ENCODE data around the gene RAB6B.

RAB6B gene

DNA sequence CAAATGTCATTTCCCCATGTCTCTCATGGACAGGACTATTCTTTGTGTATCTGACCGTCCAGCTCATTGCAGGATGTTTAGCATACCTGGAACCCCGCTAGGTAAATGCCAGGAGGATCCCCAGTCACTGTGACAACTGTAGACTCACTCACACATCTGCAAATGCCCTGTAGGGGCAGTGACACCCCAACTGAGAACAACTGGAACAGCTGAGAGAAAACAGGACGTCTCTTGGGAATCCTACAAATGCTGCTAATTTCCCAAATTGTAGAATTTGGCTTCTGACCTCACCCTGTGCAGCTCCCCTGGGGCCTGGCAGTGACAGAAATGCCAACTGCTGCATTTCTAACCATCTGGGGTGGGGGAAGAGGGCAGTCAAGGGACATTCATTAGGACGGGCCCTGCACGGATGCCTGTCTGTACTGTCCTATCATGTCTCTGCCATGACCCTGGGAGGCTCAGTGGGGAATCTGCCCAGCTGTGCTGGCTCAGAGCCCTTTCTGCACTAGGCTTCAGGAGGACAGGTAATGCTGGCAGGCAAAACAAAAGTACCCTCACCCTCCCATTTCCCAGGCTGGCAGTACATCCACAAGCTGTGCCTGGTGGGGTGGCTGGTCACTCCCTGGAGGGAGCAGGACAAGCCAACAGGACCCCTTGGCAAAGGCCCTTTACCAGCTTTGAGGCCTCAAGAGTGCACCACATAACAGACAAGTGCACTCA is 30.4 kb downstream of the RAB6B start:
- TF ChIP-seq, protein P1, sequence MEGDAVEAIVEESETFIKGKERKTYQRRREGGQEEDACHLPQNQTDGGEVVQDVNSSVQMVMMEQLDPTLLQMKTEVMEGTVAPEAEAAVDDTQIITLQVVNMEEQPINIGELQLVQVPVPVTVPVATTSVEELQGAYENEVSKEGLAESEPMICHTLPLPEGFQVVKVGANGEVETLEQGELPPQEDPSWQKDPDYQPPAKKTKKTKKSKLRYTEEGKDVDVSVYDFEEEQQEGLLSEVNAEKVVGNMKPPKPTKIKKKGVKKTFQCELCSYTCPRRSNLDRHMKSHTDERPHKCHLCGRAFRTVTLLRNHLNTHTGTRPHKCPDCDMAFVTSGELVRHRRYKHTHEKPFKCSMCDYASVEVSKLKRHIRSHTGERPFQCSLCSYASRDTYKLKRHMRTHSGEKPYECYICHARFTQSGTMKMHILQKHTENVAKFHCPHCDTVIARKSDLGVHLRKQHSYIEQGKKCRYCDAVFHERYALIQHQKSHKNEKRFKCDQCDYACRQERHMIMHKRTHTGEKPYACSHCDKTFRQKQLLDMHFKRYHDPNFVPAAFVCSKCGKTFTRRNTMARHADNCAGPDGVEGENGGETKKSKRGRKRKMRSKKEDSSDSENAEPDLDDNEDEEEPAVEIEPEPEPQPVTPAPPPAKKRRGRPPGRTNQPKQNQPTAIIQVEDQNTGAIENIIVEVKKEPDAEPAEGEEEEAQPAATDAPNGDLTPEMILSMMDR (IDR thresholded peaks at IDR 0.05): no peak

DNA sequence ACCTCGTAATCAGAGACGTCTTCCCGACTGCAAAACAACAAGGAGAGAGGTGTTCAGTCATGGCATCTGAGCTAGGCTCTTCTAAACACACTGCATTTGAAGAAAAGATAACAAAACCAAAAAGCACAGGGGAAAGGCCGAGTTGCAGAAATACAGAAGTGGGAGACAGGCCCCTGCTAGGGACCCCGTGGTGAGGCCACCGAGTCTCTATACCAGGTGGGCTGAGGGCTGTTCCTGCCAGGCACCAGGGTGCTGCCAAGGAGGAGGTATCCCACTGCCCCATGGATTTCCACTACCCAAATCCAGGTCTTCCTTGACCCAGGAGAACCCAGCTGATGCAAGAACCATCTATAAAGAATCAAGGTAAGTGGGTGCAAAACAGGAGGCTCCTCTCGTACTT is 31.1 kb downstream of the RAB6B start:
- TF ChIP-seq, protein P1 (IDR thresholded peaks at IDR 0.05): no peak

DNA sequence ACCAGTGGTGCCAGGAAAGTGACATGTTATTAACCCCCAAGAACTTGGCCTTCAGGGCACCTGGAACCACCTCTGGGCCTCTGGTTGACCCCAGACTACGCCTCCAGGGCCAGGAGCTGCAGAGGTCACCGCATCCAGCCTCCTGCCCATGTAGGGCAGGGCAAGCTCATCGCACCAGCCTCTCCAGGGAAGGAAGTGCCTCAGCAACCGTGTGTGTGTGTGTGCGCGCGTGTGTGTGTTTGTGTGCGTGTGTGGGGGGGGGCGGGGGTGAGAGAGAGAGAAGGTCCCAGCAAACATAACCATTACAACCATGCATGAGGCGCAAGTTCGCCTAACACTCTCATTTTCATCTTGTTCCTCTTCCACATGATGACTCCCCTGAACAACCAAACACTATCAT is 31.8 kb downstream of the RAB6B start:
- TF ChIP-seq, protein P1 (IDR thresholded peaks at IDR 0.05): no peak

DNA sequence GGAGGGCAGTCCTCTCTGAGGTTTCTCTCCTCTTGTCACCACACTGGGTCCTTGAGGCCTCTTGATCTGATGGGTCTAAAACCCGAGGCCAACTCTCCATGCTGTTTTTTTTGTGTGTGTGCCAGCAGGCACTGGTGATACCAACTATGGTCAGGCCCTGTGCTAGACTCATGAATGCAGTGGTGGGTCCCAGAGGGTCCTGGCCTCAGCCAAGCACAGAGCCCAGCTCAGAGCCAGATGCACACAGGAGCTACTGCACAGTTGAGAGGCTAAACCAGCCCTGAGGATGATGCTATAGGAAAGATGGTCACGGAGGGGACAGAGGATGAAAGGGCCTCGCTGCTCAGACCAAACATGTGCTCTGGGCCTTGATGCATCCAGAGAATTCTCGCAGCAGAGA is 33.5 kb downstream of the RAB6B start:
- TF ChIP-seq, protein P1 (IDR thresholded peaks at IDR 0.05): no peak

DNA sequence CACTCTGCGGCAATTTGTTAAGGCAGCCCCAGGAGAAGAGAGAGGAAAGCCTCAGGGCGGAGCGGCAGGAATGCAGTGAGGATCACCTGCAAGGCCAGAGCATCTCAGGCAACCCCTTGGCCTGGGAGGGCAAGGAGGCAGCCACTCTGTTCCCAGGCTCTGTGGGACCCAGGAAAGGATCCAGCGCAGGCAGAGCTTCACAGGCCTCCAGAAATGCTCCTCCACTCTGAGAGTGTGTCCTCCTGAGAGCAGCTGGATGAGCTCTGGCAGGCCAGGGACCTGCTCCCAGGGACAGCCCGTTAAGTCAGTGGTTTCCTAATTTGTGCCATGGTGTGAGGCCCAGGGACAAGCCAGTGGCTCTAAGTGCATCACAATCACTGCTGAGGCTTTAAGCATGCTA is 35.2 kb downstream of the RAB6B start:
- TF ChIP-seq, protein P1 (IDR thresholded peaks at IDR 0.05): no peak

DNA sequence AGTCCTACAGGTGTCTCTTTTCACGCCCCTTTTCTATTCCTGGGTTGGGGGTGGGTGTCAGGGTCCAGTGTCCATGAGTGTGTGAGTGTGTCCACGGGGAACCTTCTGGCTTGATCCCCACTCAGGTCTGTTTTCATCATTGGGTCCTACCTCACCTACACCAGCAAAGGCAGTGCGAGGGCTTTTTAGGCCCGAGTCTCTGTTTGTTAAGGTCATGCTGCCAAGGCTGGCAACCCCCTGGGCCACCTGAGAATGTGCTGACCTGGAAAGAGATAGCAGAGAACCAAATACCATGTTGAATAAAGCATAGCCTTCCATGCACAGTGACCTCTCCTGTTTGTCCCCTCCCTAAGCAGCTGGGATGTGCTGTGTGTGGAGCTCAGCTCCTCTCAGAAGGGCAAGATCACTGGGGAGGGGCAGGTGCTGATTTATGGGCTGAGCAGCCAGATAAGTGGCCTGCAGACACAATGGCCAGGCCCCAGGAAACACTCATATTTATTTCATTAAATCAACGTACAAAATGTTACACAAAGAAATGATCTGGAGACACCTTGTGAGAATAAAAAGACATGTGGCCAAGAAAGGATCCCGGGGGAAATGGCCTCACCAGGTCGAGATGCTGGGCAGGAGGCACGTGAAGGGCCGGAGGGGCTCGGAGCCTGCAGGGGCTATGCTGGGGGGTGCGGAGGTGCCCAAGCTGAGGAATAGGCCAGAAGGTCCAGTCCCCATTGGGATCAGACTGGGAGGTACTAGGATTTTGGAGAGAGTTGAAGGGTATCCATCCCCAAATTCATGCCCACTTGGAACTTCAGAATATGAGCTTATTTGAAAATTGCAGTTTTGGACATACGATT is 36.1 kb downstream of the RAB6B start:
- TF ChIP-seq, protein P1 (IDR thresholded peaks at IDR 0.05): no peak

DNA sequence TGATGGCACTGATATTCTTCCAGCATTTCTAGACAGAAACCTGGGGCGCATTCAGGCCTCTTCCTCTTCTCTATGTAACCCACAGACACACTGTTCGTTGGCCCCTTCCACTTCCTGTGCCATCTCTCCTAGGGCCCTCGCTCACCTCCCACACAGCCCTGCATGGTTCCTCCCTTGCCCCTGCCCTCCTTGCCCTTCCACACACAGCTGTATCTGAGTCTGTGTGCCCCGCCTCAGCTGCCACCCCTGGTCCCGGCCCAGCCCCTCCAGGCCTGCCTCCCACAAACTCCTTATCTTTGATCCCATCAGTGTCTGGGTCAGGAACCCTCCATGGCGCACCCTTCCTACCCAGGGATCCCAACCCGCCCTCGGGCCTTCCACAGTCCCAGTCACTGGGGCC is 37.9 kb downstream of the RAB6B start:
- TF ChIP-seq, protein P1 (IDR thresholded peaks at IDR 0.05): no peak

All from LNCAP (cell line).